Suprapubic skin (tissue), 4 donors: ENCODE results near the gene SGF29.
"Not testable (repeated sequence)": the region's sequence is repeated elsewhere in the genome, so short reads cannot be mapped to it uniquely, and the experiment has no call there.

Experiments used
- EP300 ChIP-seq: sonication (generic); formaldehyde crosslinking; IDR thresholded peaks from one replicate; pipeline ENCODE4 v1.6.1; 2017; ENCODE audit warnings: antibody characterized with exemption
- POLR2AphosphoS5 ChIP-seq, 3 donors: sonication (generic); formaldehyde crosslinking; IDR thresholded peaks; one replicate each; pipeline ENCODE4 v1.6.1; 2017; ENCODE audit warnings: antibody characterized with exemption in 3 of 3

DNA sequence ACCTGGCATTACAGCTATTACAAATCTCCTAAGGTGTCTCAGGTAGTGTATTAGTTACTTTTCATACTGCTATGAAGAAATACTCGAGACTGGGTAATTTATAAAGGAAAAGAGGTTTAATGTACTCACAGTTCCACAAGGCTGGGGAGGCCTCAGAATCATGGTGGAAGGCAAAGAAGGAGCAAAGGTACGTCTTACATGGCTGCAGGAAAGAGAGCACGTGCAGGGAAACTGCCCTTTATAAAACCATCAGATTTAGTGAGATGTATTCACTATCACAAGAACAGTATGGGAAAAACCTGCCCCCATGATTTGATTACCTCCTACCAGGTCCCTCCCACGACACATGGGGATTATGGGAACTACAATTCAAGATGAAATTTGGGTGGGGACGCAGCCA, 77.2 kb downstream of the SGF29 start:
- TF ChIP-seq EP300; POLR2AphosphoS5 (IDR thresholded peaks at IDR 0.05): not testable (repeated sequence)
